Fibroblast of skin of right biceps (primary cell): ENCODE results near the gene CRB2.

ENCODE experiments used
- DNase-seq: peaks from one replicate; pipeline ENCODE4 v3.0.0-alpha.2; 2013

Gene CRB2

DNA sequence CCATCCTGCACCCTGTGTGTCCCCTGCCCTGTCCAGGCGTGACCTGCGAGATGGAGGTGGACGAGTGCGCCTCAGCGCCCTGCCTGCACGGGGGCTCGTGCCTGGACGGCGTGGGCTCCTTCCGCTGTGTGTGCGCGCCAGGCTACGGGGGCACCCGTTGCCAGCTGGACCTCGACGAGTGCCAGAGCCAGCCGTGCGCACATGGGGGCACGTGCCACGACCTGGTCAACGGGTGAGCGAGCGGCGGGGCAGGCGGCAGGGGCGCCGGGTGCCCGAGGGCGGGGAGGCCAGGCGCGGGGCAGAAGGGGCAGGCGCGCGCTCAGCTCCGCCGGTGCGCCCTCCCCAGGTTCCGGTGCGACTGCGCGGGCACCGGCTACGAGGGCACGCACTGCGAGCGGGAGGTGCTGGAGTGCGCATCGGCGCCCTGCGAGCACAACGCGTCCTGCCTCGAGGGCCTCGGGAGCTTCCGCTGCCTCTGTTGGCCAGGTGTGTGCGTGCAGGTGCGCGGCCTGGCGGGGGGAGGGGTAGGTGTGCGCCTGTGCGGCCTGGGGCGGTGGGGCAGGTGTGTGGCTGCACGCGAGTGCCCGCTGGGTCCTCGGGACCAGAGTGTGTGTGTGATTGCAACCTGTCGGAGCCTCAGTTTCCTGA, 10.0 kb downstream of the CRB2 start:
- no peak for DNase-seq

DNA sequence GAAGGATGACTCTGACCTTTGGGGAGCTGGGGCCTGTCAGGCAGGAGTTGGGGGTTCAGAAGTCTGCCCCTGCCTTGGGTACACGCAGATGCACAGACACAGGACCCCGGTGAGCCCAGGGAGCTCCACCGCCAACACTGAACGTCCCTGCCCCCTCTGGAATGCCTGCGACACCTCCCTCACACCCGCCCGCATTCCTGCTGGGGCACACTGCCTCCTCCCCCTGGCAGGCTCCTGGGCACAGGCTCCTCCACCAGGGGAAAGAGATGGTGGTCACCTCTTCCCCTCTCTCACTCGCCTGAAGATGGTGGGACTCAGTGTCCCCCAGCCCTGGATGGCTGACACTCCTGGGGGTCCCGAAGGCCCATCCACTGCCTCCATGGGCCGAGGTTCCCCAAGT, 12.0 kb downstream of the CRB2 start:
- DNase-seq: no peak

DNA sequence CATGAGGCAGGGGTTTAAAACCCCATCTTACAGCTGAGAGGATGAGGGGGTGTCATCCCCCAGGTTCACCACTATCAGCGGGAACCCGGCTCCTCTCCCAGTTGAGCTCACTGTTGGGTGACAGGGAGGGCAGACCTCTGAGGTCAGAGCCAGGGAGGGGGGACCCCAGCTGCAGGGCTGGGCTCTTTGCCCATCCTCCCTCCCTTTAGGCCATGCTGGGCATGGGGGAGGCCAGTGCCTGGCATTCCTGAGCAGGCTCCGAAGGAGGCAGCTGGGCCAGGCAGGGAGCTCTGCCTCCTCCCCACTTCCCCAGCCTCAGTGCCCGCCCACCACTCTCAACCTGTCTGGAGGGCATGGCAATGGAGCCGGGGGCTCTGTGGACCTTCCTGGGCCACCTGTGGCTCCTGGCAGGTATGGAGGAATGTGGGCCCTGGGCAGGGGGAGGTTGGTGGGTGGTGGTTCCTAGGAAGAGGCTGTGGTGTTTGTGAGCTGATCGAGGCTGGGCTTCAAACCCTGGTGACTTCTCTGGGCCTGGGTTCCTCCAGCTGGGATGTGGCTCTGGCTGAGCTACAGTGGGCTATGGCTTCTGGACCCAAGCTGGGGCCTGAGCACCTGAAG, 12.6 kb downstream of the CRB2 start:
- DNase-seq: no peak

DNA sequence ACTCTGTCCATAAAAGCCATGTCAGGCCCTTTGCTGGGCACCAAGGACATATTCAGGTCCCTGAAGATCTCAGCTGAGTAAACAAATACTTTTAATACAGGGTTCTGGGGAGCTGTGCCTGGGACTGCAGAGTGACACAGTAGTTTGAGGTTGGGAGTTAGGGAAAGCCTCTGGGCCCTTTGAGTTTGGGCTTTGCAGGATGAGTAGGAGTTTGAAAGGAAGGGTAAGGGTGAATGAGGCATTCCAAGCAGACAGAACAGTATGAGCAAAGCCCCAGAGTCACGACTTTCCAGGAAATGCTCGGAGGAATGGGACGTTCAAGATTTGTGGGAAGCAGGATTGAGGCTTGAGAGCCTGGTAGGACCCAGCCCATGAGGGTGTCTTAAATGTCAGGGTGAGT, 13.3 kb downstream of the CRB2 start:
- no peak for DNase-seq

DNA sequence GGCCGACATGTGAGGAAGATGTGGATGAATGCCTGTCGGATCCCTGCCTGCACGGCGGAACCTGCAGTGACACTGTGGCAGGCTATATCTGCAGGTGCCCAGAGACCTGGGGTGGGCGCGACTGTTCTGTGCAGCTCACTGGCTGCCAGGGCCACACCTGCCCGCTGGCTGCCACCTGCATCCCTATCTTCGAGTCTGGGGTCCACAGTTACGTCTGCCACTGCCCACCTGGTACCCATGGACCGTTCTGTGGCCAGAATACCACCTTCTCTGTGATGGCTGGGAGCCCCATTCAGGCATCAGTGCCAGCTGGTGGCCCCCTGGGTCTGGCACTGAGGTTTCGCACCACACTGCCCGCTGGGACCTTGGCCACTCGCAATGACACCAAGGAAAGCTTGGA, 14.1 kb downstream of the CRB2 start:
- no peak for DNase-seq

DNA sequence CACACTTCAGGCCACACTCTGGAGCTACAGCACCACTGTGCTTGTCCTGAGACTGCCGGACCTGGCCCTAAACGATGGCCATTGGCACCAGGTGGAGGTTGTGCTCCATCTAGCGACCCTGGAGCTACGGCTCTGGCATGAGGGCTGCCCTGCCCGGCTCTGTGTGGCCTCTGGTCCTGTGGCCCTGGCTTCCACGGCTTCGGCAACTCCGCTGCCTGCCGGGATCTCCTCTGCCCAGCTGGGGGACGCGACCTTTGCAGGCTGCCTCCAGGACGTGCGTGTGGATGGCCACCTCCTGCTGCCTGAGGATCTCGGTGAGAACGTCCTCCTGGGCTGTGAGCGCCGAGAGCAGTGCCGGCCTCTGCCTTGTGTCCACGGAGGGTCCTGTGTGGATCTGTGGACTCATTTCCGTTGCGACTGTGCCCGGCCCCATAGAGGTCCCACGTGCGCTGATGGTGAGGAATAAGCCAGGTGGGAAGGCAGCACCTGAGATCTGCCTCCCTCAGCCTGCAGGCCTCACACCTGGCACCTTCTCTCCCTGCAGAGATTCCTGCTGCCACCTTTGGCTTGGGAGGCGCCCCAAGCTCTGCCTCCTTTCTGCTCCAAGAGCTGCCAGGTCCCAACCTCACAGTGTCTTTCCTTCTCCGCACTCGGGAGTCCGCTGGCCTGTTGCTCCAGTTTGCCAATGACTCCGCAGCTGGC, 14.7 kb downstream of the CRB2 start:
- DNase-seq: no peak

DNA sequence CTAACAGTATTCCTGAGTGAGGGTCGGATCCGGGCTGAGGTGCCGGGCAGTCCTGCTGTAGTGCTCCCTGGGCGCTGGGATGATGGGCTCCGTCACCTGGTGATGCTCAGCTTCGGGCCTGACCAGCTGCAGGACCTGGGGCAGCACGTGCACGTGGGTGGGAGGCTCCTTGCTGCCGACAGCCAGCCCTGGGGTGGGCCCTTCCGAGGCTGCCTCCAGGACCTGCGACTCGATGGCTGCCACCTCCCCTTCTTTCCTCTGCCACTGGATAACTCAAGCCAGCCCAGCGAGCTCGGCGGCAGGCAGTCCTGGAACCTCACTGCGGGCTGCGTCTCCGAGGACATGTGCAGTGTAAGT, 15.2 kb downstream of the CRB2 start:
- DNase-seq: no peak

DNA sequence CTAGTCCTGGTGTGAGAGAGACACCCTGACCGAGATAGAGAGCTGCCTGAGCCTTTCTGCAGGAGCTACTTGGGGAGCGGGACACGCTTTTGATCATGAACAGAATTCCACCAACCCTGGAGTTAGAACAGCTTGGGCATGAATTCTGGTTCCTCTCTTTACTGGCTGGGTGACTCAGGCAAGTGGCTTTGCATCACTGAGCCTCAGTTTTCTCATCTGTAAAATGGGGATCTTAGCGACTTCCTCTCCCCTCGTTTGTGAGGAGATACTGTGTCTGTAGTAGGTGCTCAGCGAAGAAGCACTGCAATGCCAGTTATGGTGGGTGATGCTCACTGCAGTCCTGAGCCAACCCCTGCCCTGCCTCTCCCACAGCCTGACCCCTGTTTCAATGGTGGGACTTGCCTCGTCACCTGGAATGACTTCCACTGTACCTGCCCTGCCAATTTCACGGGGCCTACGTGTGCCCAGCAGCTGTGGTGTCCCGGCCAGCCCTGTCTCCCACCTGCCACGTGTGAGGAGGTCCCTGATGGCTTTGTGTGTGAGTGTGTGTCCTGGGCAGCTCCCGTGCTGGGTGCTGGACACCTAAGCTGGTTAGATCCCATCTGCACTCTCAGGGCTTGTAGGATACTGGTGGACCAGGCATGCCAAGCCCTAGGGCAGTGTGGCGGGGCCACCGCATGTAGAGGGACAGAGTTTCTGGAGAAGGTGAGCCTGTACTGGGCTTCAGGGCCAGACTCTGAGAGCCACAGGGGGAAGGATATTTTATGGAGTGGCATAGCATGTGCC, 16.0 kb downstream of the CRB2 start:
- no peak for DNase-seq

DNA sequence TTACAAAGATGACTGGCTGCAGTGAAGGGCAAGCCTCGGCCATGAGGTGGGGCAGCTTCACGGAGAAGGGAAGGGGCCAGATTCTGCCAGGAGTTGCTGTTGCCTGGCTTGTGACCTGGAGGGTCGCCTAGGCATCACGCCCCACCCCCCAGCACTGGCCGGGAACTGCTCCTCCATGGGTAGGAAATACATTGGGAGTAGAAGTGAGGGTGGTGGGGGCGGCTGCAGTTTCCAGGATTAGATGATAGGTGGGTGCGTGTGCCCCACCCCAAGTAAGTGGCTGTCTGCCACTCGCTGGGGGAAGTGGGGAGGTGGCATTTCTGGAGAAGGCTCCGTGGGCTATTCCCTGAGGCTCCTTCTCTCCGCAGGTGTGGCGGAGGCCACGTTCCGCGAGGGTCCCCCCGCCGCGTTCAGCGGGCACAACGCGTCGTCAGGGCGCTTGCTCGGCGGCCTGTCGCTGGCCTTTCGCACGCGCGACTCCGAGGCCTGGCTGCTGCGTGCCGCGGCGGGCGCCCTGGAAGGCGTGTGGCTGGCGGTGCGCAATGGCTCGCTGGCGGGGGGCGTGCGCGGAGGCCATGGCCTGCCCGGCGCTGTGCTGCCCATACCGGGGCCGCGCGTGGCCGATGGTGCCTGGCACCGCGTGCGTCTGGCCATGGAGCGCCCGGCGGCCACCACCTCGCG, 16.9 kb downstream of the CRB2 start:
- no peak for DNase-seq

DNA sequence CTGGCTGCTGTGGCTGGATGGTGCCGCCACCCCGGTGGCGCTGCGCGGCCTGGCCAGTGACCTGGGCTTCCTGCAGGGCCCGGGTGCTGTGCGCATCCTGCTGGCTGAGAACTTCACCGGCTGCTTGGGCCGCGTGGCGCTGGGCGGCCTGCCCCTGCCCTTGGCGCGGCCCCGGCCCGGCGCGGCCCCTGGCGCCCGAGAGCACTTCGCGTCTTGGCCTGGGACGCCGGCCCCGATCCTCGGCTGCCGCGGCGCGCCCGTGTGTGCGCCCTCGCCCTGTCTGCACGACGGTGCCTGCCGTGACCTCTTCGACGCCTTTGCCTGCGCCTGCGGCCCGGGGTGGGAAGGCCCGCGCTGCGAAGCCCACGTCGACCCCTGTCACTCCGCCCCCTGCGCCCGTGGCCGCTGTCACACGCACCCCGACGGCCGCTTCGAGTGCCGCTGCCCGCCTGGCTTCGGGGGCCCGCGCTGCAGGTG, 17.5 kb downstream of the CRB2 start:
- DNase-seq: no peak

DNA sequence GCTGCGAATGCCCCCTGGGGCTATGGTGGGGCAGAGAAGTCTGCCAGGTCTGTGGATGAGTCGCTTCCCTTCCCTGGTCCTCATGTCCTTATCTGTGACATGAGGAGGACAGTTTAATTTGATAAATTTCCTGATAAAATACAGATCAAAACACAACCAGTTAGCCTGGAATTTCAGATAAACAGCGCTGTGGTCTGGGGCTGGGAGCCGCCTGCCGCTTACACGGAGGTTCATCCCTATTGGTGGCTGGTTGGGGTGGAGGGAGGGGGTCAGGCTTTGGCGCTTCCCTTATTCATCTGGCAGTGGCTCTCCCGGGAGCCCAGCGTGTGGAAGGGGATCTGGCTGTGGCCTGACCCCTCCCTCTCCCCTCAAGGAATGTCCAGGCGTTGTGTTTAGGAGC, 17.9 kb downstream of the CRB2 start:
- no peak for DNase-seq

DNA sequence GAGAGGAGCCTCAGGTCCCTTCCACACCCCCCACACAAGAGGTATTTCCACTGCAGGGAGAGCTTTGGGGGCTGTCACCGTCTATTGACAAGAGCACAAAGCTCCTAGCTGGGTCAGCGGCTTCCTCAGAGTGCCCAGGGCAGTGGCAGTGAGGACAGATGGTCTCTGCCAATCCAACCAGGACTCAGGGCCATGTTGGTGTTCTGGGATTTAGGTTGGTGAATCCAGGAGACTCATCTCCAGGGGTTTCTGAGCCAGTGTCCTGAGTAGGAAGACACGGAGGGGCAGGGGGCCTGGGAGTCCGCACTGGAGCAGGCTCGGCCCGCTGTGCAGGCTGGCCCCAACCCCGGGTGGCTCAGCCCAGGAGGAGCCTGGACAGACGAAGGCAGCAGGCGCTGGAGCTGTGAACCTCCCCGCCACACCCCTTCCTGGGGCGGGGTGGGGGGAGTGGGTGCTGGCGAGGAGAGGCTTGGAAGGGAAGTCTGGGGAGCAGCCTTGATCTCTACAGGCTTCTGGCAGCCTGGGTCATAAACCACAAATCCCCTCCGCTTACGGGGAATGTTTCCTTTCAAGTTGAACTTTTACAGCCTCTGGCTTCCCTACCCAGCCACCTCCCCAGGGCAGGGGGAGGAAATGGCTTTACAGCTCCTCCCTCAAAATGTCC, 19.6 kb downstream of the CRB2 start:
- peak; percentile 35 for DNase-seq

DNA sequence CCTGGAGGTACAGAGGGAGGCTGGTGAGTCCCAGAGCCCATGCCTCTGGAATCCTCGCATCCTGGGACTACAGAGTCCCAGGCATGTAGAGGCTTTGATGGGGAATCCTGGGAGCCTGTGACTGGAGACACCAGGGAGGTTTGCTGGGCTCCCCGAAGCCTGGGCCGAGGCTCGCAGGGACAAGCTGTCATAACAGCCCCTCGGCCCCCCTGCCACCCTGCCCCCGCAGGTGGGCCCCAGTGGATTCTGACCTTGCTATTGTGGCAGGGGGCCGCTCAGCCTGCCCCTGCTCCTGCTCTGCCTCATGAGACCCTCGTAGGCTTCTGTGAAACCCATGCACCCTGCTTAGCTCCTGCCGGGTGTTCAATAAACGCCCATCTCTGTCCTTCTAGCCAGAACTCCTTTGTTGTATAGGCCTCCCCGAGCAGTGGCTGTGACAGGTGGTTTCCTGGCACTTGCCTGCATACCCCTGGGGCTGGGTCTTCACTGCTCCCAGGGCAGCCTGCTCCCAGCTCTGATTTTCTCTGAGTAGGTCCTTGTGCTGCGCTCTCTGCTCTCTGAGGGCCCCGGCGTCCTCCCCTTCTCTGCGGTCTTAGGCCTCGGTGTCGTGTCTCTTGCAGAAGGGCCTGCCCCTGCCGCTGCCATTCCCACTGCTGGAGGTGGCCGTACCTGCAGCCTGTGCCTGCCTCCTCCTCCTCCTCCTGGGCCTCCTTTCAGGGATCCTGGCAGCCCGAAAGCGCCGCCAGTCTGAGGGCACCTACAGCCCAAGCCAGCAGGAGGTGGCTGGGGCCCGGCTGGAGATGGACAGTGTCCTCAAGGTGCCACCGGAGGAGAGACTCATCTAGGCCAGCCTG, 20.4 kb downstream of the CRB2 start:
- no peak for DNase-seq

DNA sequence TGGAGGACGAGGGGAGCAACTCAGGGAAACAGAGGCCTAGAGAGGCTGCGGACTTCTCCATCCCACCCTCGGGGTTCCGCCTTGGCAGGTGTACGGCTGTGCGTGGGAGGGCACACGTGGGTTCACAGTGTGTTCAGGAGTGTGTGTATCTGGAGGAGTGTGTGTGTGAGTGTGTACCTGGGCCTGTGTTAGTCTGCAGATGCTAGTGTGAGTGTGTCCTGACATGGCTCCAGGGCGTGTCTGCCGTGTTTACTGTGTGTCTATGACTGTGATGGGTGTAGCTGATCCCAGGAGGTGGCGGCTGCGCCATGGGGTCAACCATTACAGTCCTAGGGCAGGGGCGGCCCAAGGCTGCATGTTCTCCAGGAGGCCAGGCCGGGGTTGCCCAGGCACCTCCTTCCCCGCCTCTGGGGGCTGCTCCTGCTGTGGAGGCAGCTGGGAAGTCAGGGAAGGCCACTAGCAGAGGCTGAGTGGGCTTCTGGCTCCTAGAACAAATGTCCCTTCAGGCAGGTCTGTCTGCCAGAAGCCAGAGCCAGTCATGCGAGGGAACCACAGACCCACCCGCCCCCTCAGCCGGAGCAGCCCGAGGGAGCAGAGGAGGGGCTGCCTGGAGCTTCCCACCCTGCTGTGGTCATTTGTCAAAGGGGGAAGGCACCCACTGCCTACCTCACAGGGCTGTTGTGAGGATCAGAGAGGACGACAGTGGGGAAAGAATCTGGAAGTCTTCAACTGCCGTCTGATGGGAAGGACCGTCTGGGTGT, 21.4 kb downstream of the CRB2 start:
- DNase-seq: no peak

DNA sequence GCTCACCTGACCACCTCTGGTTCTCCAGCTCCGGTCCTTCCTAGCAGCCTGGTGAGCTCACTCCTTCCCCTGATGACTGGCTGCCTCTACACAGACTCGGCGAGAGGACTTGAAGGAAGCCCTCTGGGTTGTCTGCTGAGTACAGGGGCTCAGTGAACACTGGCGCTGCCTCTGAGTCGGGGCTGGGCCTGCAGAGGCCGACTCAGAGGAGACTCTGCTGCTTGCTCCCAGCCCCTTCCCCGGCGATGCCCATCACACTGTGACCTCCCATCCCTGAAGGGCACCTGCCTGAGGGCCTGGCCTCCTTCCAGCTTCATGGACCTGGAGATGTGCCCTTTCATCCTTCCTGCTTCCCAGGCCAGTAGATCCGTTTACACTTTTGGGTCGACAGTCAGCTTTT, 22.0 kb downstream of the CRB2 start:
- DNase-seq: no peak

DNA sequence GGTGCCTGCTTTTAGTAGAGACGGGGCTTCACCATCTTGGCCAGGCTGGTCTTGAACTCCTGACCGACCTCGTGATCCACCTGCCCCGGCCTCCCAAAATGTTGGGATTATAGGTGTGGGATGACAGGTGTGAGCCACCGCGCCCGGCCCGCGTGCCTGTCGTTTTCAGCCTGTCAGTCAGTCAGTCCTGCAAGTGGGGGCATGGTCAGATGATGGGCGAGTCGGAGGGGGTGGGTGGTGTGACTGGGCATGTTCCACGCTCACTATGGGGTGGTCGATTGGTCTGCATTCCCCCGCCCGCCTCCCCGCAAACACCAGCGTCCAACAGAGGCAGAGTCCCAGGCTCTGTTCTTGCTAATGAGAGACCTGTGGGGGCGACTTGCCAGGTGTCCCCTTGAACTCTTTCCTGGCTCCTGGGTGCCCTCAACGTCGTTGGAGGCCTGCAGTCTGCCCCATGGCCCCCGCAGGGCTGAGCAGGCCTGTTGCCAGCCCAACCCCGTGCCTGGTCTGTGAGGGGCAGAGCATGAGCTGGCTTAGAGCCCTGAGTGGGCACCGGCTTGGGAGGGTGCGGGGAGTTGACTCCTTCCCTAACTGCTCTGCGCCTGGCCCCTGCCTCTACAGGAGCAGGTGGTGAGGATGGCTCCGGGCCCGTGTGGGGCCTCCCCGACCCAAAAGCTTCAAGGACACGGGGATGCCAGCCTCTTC, 23.1 kb downstream of the CRB2 start:
- no peak for DNase-seq

DNA sequence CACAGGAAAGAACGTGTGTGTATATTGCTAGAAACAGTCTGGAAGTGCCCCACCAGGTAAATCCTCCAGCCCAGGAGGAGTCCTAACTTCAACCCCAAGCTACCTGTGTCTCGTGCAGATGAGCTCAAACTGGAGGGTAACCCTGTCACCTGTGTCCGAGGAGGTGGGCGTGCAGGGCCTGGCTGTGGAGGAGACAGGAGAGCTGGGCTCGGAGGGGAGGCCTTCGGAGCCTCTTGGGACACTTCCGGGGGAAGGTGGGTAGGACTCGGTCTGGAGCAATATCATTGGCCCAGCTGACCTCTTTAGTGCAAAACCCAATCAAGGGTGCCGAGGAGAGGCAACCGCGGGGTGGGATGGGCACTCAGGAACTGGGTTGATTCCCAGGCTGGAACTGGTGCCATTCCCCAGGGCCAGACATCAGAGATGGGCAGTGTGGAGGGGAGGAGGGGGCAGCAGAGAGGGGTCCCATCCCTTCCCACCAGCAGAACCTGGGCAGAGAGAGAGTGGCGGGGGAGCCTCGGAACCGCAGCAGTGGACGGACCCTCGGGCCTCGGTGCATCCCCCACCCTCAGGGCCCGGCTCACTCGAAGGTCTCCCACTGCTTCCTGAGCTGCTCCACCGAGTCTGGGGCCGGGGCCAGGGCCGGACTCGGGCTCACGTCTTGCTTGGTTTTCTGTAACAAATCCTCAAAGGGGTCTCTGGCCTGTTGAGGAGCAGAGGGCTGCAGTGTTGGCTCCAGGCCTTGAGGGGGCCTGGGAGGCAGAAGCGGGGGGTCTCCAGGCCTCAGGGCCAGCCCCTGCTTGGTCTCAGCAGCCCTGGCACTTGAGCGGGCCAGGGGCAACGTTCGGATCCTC, 25.1 kb downstream of the CRB2 start:
- no peak for DNase-seq

DNA sequence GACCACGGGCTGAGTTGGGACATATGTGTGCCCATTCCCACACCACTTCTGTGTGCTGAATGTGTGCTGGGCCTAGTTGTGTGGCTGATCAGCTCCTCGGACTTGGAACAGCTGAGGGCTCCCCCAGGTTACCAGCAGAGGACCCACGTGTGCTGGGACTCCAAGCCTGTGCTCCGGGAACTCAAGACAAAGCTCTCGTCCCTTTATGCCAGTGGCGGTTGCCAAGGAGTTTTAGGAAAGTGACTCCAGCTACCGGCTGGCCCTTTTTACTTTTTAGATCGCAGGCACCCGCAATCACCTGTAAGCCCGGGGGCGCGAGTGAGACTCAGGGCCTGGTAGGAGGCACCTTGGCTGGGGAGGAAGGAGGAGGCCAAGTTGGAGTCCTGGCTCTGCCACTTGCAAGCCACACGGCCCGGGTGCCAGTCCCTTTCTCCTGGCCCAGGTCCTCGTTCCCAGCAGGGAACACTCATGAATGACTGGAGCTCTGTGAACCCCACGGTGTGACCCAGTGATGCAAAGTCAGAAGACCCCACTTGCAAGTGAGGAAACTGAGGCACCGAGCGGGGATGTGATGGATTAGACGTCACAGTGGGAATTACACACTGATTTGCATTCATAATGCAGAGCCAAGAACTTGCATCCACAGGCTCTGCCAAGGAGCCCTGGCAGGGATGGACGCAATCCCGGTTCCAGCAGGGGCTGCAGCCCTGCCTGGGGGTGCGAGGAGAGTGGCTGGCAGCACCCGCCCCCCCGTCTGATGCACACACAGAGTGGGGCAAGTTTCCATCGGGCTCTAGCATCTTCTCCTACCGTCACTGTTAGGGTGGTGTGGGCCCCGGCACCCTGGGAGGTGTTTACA, 26.9 kb downstream of the CRB2 start:
- DNase-seq: no peak
